ENCODE results near the gene CD79A. TPM values are rescaled to one million over a fixed set of nuclear protein-coding genes. Genes with fewer than 3 reads are reported as not detected.

CD79A gene
- total RNA-seq, 1 donor, result 0.09 TPM

GRCh38 chr19:41861846-41862245 lies 15.2 kb upstream of the CD79A start:
- TF ChIP-seq CTCF (IDR thresholded peaks at IDR 0.05; ENCODE audit: insufficient read depth, low read length), result no peak
- peak overlapping the region; percentile 98 for H3K4me3 ChIP-seq (ENCODE audit: low read depth, low read length)
- no peak for DNase-seq (ENCODE audit: low read depth)

GRCh38 chr19:41862445-41862986 lies 14.6 kb upstream of the CD79A start:
- no peak for TF ChIP-seq CTCF (IDR thresholded peaks at IDR 0.05; ENCODE audit: insufficient read depth, low read length)
- H3K4me3 ChIP-seq (ENCODE audit: low read depth, low read length), result peak overlapping the region; percentile 98
- DNase-seq (ENCODE audit: low read depth), result no peak

GRCh38 chr19:41863209-41863931 lies 13.7 kb upstream of the CD79A start:
- no peak overlapping the region for H3K4me3 ChIP-seq (ENCODE audit: low read depth, low read length)
- DNase-seq (ENCODE audit: low read depth), result no peak
- TF ChIP-seq CTCF (IDR thresholded peaks at IDR 0.05; ENCODE audit: insufficient read depth, low read length), result no peak

- H3K4me3 ChIP-seq (ENCODE audit: low read depth, low read length), result no peak overlapping the region
- TF ChIP-seq CTCF (IDR thresholded peaks at IDR 0.05; ENCODE audit: insufficient read depth, low read length), result no peak
- DNase-seq (ENCODE audit: low read depth), result no peak
Measured at GRCh38 chr19:41864374-41864773, 12.7 kb upstream of the CD79A start.

GRCh38 chr19:41866284-41866683 lies 10.8 kb upstream of the CD79A start:
- DNase-seq (ENCODE audit: low read depth), result no peak
- H3K4me3 ChIP-seq (ENCODE audit: low read depth, low read length), result no peak overlapping the region
- no peak for TF ChIP-seq CTCF (IDR thresholded peaks at IDR 0.05; ENCODE audit: insufficient read depth, low read length)

- no peak for TF ChIP-seq CTCF (IDR thresholded peaks at IDR 0.05; ENCODE audit: insufficient read depth, low read length)
- DNase-seq (ENCODE audit: low read depth), result no peak
- H3K4me3 ChIP-seq (ENCODE audit: low read depth, low read length), result no peak overlapping the region
Measured at GRCh38 chr19:41868120-41868988, 8.7 kb upstream of the CD79A start.

Data from fibroblast of the aortic adventitia (primary cell).